Measurements from ENCODE around the gene CCDC81.
"Not testable (repeated sequence)": the region's sequence is repeated elsewhere in the genome, so short reads cannot be mapped to it uniquely, and the experiment has no call there.

The CCDC81 gene

GRCh38 chr11:86374586-86374985 is at the start of gene CCDC81:
Gene CCDC81, plus strand, starts transcription at chr11:86374887. Its CDS starts 277 bp downstream, at chr11:86375164.
- no peak for DNase-seq (ENCODE audit: extremely low read depth in 1 of 2, low read depth in 1 of 2)

GRCh38 chr11:86335131-86335767 is 39.4 kb upstream of the CCDC81 start:
- no peak for DNase-seq (ENCODE audit: extremely low read depth in 1 of 2, low read depth in 1 of 2)

DNA sequence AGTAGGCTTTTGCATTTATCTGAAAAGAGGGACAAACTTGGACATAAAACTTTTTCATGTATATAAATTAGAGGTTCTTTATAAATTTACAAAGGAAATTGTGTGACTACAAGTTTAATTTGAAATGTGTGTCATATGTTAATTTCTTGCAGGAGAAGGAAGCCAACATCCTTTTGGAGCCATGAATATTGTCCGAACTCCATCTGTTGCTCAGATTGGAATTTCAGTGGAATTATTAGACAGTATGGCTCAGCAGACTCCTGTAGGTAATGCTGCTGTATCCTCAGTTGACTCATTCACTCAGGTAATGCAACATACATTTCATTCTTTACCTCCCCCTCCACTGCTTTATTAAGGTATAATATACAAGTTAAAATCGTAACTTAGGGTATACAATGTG is 37.5 kb upstream of the CCDC81 start:
- DNase-seq (ENCODE audit: extremely low read depth in 1 of 2, low read depth in 1 of 2), result no peak

DNA sequence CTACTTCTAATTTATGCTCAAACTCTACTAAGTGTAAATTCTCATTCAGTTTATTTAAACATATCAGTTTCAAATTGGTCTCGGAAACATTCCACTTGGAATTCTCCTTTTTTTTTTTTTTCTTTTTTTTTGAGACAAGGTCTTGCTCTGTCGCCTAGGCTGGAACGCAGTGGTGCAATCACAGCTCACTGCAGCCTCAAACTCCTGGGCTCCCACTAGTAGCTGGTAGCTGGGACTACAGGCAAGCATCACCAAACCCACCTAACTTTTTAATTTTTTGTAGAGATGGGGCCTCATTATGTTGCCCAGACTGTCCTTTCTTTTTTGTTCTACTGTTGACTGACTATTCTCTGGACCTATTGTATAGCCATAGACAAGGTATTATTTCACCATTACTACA is 33.3 kb upstream of the CCDC81 start:
- no peak for DNase-seq (ENCODE audit: extremely low read depth in 1 of 2, low read depth in 1 of 2)

DNA sequence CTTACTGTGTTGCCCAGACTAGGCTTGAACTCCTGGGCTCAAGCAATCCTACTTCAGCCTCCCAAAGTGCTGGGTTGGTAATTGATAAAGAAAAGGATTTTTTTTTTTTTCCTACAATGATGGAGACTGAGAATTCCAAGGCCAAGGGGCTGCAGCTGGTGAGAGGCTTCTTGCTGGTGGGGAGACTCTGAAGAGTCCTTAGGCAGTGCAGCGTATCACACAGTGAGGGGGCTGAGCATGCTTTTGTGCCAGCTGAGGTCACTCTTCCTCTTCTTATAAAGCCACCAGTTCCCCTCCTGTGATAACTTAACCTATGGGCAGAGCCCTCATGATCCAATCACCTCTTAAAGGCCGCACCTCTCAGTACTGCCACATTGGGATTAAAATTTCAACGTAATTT is 28.2 kb upstream of the CCDC81 start:
- DNase-seq (ENCODE audit: extremely low read depth in 1 of 2, low read depth in 1 of 2), result no peak

DNA sequence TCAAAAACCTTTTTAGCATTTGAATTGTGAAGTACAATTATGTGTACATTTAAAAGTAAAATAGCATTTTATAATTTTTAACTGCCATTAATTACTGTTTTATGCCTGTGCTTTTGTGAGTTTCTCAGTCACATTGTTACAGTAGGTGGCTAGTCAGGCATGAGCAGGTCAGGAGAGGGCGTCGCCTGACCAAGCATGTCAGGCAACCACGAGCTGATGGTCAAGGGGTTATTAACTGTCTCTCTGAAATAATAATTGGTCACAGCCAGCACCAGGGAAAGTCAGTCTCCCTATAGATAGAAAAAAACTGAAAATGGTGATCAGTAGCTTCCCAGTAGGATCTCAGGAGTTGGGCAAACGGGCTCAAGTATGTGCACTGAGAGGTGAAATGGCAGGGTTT is 19.4 kb upstream of the CCDC81 start:
- DNase-seq (ENCODE audit: extremely low read depth in 1 of 2, low read depth in 1 of 2), result no peak

- not testable (repeated sequence) for DNase-seq (ENCODE audit: extremely low read depth in 1 of 2, low read depth in 1 of 2)
Observed at GRCh38 chr11:86357412-86357811, 17.3 kb upstream of the CCDC81 start.

- DNase-seq (ENCODE audit: extremely low read depth in 1 of 2, low read depth in 1 of 2), result no peak
Observed at GRCh38 chr11:86358720-86359119, 16.0 kb upstream of the CCDC81 start.

DNA sequence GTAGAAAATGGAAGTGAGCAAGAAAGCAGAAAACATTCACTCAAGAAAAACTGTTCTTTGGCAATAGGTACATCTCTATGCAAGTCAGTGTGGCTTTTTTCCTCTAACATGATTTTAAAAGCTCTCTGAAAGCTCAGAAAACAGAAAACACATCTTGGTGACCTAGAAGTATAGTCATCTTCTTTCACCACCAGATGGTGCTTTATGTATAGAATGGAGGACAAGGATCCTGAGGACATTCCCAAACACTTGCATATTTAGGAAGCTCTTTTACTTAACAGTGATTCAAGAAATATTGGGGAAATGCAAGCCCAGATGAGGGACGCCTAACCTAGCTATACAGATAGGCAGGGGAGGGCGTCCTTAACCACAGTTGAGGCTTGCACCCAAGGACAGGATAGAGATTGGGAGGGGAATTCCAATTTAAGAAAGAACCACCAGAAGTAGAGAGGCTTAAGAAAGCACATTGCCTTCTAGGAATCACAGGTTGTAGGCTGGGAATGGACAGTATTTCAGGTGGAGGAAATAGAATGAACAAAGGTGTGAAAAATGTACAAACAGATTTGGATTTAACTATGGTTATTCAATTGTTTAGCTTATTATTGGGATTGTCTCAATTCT is 13.8 kb upstream of the CCDC81 start:
- no peak for DNase-seq (ENCODE audit: extremely low read depth in 1 of 2, low read depth in 1 of 2)

- DNase-seq (ENCODE audit: extremely low read depth in 1 of 2, low read depth in 1 of 2), result no peak
Observed at GRCh38 chr11:86363424-86363823, 11.3 kb upstream of the CCDC81 start.

DNA sequence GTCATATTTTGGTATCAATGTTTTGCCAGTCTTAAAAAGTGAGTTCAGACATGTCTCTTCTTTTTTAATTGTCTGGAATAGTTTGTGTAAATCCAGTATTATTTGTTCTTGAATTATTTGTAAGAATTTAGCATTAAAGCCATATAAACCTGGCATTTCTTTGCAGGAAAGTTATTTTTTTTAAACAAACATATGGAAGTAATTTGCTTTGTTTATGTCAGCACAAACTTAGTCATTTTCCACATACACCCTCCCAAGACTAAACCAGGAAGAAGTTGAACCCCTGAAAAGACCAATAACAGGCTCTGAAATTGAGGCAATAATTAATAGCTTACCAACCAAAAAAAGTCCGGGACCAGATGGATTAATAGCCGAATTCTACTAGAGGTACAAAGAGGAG is 9.1 kb upstream of the CCDC81 start:
- DNase-seq (ENCODE audit: extremely low read depth in 1 of 2, low read depth in 1 of 2), result no peak

- no peak for DNase-seq (ENCODE audit: extremely low read depth in 1 of 2, low read depth in 1 of 2)
Observed at GRCh38 chr11:86369668-86370067, 5.0 kb upstream of the CCDC81 start.

GRCh38 chr11:86370171-86370570 is 4.5 kb upstream of the CCDC81 start:
- no peak for DNase-seq (ENCODE audit: extremely low read depth in 1 of 2, low read depth in 1 of 2)

GRCh38 chr11:86370922-86371594 is 3.6 kb upstream of the CCDC81 start:
- DNase-seq (ENCODE audit: extremely low read depth in 1 of 2, low read depth in 1 of 2), result no peak

GRCh38 chr11:86372041-86372440 is 2.6 kb upstream of the CCDC81 start:
- DNase-seq (ENCODE audit: extremely low read depth in 1 of 2, low read depth in 1 of 2), result no peak

DNA sequence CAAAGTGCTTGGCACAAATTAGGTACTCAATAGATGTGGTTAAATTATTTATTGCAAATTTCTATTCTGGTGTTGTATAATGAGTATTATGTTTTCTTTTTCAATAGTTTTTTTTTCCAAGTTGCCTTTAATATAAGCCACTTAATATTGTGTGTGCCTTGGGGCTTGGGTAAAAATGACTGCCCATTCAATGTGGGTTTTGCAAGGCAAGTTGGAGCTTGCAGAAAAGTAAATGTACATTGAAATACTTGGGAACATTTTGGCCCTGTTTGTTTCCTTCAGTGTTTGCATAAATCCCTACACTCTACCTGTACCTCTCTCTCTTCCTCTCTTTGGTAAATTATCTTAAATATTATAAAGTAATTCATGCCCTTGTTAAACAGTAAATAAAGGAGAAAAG is 2.1 kb upstream of the CCDC81 start:
- DNase-seq (ENCODE audit: extremely low read depth in 1 of 2, low read depth in 1 of 2), result no peak

GRCh38 chr11:86374069-86374468 is 618 bp upstream of the CCDC81 start:
- no peak for DNase-seq (ENCODE audit: extremely low read depth in 1 of 2, low read depth in 1 of 2)

DNA sequence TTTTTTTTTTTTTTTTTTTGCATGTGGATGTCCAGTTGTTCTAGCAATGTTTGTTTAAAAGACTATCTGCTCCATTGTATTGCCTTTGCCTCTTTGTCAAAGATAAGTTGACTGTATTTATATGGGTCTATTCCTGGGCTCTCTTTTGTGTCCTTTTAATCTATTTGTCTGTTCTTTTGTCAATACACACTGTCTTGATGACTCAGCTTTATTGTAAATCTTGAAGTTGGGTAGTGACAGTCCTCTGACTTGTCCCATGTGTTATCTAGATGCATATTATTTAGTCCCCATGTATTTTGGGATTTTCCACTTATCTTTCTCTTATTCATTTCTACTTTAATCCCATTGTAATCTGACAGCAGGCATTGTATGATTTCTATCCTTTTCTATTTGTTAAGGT is 3.3 kb downstream of the CCDC81 start:
- DNase-seq (ENCODE audit: extremely low read depth in 1 of 2, low read depth in 1 of 2), result no peak

DNA sequence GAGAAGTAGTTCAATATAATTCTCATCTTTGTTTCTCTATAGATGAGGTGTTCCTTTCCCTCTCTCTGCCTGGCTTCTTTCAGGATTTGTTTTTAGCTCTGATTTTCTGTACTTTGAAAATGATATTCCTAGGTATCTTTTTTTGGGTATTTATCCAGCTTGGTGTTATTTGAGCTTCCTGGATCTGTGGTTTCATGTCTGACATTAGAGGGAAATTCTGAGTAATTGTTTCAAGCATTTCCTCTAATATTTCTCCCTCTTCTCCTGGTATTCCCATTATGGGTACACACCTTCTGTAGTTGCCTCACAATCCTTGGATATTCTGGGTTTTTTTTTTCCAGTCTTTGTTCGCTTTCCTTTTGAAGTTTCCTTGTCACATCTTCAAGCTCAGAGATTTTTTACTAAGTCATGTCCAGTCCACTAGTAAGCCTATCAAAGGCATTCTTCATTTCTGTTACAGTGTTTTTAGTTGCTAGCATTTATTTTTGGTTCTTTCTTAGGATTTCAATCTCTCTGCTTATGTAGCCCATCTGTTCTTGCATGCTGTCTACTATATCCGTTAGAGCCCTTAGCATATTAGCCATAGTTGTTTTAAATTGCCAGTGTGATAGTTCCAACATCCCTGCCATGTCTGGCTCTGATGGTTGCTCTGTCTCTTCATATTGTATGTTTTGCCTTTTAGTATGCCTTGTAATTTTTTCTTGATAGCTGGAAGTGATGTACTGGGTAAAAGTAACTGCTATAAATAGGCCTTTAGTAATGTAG is 5.8 kb downstream of the CCDC81 start:
- DNase-seq (ENCODE audit: extremely low read depth in 1 of 2, low read depth in 1 of 2), result no peak

GRCh38 chr11:86383041-86383955 is 8.6 kb downstream of the CCDC81 start:
- DNase-seq (ENCODE audit: extremely low read depth in 1 of 2, low read depth in 1 of 2), result no peak

DNA sequence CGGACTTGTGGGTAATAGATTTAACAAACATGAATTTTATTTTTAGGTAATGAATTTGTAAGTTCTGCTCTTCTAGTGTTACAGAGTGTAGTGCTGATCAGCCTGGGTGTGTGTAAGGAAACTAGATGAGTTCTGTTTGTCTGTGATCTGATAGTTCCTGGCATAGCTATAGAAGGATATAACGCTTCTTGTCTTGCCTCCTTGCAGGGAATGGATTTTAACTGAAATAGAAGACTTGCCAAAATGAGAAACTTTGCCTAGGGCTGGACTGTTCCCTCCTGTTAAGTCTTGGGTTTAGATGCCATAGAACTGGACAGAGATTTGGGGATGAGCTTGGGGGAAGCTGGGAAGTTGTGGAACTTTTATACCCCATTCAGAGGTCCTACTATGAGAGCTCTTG is 11.6 kb downstream of the CCDC81 start:
- DNase-seq (ENCODE audit: extremely low read depth in 1 of 2, low read depth in 1 of 2), result no peak
